T1000 (cell line): Measurements from ENCODE around the gene FASLG.
A peak's percentile ranks its signal among the peaks of the same experiment; 100 is the strongest.
"Not testable (repeated sequence)": the region's sequence is repeated elsewhere in the genome, so short reads cannot be mapped to it uniquely, and the experiment has no call there.

Source experiments
- DNase-seq: peaks from one replicate; lab custom pipeline; 2025; ENCODE audit warnings: mixed read lengths; lab: John Stamatoyannopoulos, UW

Gene FASLG, protein sequence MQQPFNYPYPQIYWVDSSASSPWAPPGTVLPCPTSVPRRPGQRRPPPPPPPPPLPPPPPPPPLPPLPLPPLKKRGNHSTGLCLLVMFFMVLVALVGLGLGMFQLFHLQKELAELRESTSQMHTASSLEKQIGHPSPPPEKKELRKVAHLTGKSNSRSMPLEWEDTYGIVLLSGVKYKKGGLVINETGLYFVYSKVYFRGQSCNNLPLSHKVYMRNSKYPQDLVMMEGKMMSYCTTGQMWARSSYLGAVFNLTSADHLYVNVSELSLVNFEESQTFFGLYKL

DNA sequence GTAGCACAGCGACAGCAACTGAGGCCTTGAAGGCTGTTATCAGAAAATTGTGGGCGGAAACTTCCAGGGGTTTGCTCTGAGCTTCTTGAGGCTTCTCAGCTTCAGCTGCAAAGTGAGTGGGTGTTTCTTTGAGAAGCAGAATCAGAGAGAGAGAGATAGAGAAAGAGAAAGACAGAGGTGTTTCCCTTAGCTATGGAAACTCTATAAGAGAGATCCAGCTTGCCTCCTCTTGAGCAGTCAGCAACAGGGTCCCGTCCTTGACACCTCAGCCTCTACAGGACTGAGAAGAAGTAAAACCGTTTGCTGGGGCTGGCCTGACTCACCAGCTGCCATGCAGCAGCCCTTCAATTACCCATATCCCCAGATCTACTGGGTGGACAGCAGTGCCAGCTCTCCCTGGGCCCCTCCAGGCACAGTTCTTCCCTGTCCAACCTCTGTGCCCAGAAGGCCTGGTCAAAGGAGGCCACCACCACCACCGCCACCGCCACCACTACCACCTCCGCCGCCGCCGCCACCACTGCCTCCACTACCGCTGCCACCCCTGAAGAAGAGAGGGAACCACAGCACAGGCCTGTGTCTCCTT is at the start of gene FASLG:
Gene FASLG, plus strand, starts transcription at position 233 of the 583 bp plus-strand sequence. Its CDS starts 99 bp downstream, at position 332.
- no peak for DNase-seq

DNA sequence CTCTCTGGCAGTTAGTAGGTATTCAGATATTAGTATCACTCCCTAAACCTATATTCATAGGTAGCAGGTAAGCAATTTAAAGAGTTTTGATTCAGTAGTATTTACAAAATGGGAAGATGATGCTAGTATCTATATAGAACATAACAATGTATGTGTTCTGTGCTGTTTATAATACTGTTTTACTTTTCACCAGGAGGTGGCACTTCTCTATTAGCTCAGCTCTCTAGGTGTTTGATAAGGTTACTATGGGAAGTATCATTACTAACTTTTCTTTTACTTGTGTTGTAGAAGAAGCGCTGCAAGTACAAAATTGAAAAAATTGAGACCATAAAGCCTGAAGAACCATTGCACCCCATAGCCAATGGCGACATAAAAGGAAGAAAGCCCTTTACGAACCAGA is 49.4 kb upstream of the FASLG start:
- DNase-seq, result no peak

DNA sequence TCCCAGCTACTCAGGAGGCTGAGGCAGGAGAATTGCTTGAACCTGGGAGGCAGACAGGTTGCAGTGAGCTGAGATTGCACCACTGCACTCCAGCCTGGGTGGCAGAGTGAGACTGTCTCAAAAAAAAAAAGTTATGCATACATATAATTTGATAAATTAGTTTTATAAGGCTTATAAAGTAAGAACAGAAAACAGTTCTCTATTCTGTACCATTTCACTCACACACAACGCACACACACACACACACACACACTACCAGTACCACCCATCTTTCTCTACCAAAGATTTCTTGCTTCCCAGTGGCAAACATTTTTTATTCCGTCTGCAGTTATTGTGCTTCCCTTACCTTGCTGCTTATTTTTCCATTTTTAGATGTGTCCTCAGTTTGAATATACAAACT is 46.4 kb upstream of the FASLG start:
- DNase-seq, result no peak

DNA sequence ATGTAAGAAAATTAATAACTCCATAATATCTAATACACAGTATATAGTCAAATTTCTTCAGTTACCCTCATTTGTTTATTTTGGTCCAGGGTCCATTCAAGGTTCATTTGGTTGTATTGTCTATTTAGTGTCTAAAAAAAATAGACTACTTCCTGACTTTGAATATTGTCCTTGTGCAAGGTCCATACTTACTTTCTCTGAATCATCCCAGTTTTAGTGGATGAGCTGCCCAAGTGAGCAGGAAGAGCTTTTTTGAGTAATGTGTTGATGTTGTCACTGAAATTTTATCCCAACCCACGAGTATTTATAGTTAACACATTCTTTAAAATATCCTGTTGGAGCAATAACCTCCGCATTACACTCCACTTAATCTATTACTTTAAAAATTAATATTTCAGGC is 45.6 kb upstream of the FASLG start:
- no peak for DNase-seq

DNA sequence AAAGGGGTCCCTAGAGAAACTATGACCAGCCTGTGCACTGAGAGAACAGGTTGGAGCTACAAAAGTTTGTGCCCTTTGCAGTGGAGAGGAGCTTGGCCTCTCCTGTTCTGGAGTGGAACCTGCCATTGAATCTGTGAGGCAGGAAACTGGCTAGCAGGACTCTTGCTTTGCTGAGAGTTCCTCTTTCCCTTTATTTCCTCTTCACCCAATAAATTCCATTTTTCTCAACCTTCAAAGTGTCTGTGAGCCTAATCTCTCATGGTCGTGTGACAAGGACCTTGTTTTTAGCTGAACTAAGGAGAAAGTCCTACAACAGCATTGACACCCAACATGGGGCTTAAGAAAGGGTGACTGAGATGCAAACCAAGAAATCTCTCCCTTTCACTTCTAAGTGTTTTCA is 42.7 kb upstream of the FASLG start:
- DNase-seq, result no peak

DNA sequence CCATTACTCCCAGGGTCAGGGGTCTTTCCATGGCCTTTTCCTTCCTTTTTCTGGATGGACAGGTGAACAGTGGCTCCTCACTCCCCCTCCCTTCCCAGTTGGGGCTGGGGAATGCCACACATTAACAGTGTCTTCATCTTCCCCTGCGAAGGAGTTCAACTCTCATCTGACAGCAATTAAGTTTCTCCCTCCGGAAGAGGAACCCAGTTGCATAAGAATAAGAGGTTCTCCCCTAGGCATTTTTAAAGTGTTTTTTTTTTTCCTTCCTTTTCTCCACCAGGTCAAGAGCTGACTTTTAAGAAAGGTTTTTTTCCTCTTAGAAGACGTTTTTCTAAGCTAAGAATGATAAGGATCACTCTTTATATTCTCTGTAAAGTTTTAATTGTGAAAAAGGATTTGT is 42.3 kb upstream of the FASLG start:
- no peak for DNase-seq

DNA sequence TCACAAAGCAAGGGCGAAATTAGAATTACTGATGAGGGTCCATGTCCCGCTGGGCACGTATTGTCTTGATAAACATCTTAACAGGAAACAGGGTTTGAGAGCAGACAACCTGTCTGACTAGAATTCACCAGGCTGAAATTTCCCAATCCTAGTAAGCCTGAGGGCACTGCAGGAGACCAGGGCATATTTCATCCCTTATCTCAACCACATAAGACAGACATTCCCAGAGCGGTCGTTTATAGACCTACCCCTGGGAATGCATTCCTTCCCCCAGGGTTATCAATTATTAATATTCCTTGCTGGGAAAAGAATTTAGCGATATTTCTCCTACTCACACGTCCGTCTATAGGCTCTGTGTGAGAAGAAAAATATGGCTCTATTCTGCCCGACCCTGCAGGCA is 38.3 kb upstream of the FASLG start:
- not testable (repeated sequence) for DNase-seq

DNA sequence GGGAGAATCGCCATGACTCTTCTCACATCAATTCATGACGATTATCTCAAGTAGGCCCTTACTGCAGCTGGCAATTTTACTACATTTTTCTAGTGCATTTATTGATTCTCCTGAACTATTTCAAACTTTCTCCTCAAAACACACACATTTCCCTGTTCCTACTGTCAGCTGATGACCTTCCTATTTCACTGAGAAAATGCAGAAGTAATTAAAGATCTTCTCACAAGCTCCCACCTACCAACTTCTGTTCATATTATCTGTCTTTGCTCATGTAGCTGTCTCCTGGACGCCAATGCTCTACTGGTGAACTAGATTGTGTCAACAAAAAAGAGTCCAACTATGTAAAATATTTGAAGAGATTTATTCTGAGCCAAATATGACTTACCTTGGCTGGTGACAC is 36.4 kb upstream of the FASLG start:
- no peak for DNase-seq

DNA sequence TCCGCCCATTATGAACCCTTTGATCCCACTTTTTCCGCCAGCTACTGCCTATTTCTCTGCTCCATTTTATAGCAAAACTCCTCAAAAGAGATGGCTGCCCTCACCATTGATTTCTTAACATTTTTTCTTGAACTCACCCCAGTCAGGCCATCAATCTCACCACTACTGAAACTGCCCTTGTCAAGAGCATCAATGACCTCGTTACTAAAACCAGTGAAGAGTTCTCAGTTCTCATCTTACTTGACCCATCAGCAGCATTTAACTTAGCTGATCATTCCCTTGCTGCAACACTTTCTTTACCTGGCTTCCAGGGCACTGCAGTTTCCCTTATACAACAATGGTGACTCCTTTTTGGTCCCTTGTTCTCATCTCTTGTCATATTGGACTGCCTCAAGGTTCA is 35.2 kb upstream of the FASLG start:
- DNase-seq, result no peak

DNA sequence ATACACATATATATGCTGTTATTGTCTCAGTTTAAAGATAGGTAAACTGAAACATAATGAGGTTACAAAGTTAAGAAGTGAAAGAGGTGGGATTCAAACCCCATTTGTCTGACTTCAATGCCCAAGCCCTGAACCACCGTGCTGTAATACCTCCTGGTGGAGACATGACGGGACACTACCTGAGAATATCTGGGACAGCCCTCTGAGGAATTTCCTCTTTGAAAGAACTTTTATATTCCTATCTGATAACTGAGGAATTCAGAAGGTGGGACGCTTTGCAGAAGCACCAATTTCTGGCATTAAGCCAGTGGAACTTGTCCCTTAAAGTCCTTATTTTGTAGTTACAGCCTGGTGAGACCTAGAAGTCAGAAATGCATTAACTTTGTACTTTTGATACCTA is 32.1 kb upstream of the FASLG start:
- no peak for DNase-seq

DNA sequence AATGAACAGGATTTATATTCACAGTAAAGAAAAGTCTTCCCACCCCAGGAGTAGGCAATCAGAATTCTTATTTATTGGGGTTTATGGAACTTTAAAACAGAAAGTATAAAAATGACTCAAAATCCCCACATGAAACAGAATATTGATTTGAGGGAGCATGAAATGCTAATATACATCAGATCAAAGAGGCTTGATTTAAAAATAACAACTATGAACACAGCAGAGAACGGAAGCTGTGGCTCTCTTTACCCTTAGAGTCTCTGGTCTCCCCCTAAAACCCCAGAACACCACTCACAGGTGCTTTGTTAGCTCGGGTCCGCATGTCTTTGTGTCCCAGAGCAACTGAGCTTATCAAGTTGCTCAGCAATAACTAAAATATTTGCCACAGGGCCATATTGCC is 31.2 kb upstream of the FASLG start:
- DNase-seq, result no peak

DNA sequence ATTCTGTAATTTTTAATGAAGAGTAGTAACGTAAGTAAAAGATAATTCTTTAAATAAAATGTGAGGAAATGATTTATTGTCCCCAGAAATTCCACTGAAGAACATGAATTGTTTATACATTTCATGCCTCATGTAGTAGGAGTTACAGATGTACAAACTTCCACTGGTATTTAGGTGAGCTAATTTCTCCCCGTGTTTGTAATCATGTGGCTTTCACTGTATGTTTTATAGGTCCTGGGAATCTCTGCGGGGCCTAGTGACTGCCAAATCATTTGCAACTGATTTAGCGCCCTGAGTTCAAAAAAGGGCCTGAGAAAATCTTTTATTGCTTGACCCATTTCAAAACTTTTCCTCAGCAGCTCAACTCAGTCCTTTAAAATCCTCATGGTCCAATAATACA is 30.5 kb upstream of the FASLG start:
- DNase-seq, result no peak

DNA sequence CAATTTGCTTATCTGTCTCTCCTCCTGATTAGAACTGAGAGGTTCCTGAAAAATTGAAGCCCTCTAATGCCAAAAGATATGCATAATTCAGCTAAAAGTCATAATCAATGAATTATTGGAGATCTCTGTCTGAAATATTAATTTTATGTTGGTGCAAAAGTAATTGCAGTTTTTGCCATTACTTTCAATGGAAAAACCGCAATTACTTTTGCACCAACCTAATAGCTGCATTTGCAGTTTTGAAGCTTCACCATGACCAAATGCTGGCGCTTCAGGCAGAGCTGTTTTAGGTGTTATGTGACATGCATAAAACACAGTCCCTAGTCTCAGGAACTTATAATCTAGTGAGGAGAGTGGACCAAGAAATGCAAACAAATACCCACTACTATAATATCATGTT is 29.7 kb upstream of the FASLG start:
- DNase-seq, result no peak

DNA sequence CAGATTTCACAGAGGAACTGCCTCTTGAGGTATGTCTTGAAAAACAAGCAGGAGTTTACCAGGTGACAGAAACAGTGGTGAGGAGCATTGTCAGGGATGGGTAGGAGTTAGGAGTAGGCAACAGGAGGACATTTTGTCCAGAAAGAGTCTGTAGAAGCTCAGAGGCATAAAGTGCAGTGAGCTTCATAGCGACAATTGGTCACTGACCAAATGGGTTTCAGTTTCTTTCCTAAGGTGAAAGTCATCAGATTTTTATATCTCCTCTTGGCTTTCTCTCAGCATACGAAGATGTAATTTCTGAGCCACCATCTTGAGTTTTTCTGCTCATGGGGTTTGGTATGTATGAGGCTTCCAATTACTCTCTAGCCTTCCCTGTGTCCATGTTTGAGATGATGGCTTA is 29.3 kb upstream of the FASLG start:
- no peak for DNase-seq

DNA sequence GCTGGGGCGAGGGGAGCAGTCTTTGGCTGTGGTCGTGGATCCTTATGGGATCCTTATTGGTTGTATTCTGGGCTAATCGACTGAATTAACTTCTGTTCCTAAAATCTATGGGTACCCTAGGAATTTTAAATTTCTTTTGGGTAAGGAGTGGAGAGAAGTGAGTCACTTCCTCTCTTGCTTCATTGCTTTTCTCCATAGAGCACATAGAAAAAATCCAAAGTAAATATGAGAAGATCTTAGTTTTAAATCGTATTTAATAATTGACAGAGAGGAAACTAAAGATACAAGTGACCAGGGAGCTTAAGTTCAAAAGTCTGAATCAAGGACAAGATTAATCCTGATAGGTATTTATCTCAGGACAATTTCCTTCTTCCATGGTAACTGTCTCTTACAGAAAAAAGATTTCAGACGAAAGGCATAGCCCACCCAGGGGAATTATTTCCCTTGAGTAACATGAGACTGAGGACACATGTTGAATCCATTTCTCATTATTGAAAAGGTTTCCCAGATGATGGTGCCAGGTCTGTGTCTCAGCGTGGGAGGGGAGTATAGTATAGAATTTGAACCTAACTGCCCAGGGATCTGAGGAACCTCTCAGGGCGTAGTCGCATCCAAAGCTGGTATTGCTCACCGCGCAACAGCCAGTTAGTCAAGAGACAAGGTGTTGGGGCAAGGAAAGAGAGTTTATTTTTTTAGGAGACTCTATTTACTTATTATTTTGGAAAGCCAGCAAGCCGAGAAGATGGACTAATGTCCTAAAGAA is 28.7 kb upstream of the FASLG start:
- no peak for DNase-seq

DNA sequence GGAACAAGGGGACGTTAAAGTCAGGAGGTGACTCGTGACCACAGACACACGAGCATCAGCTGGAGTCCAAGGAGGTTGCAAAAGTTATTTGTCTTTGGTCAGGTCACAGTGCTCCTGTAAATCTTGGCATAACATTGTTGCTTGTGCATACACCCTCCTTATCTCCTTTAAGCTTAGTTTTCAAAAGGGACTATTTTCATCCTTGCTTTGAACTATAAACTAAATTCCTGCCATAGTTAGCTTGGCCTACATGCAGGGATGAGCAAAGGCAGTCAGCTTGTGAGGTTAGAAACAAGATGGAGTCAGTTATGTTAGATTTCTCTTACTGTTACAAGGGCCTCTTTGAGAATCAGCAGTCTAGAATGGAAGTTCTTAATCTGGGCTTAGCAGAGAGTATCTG is 28.0 kb upstream of the FASLG start:
- DNase-seq, result no peak

DNA sequence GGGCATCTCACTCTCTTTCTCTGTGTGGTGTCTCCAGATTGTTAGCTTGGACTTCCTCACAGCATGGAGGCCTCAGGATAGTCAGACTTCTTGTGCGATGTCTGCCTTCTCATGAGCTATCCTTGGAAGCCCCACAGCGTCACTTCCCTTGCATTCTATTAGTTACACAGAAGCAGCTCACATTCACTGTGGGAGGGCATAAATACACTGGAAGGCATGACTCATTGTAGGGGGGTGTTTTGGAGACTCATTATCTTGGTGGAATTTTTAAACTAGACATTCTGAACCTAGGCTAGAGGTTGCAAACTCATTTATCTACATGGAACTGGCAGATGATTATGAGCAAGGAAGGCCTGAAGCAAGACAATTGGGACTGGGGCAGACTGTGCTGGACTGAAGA is 21.4 kb upstream of the FASLG start:
- DNase-seq, result peak; percentile 50

DNA sequence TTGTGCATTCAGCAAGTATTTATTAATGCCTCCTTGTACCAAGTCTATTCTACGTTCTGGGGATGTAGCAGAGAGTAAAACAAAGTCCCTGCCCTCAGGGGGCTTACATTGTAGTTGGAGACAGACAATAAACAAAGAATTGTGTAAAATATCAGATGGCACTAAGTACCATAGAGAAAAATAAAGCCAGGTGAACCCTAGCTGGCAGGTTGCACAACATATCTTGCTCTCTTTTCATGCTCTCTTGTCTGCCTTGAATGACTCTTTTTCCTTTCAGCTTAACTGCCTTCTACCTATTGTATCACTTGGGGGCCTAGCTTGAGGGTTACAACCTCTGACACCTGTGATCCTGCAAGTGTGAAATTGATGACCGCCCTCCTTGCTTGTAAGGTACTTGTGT is 20.7 kb upstream of the FASLG start:
- no peak for DNase-seq

DNA sequence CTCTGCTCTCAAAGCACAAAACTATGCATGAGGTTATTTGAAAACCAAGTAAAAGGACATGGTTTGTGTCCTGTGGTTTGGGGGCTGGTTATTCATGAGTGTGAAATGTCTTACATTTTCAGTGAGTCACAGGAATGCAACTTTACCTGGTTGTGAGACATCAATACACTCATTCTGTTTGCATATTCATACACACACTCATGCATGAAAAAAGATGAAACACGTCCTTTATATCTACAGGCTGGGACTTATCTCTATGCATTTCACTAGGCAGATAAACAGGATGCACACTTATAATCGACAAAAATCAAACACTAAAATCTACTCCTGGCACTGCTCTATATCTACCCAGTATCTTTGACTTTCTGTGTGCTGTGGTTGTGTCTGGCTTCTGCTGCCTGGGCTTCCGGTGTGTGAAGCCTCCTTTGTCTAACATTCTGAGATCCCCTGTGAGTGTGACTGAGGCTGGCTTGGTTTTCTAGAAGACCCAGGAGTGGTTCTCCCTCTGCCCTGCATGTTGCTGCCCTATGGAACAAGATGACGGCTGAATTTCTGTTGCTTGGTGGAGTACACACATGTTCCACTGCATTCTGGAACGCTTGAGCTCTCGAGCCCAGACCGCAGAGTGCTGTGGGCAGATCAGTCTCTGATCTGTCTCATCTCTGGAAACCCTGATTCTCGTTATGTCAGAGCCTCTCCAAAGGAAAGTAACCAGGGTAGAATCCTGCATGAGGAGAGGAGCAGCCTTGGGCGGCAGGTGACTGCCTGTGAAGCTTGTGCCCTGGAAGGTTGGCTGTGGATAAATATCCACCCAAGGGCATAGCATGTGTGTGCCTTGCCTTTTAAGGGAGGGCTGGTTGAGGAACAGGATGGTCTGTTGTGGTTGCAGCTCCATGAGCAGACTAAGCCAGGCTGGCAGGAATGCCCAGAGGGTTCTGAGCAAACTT is 19.7 kb upstream of the FASLG start:
- peak; percentile 41 for DNase-seq

DNA sequence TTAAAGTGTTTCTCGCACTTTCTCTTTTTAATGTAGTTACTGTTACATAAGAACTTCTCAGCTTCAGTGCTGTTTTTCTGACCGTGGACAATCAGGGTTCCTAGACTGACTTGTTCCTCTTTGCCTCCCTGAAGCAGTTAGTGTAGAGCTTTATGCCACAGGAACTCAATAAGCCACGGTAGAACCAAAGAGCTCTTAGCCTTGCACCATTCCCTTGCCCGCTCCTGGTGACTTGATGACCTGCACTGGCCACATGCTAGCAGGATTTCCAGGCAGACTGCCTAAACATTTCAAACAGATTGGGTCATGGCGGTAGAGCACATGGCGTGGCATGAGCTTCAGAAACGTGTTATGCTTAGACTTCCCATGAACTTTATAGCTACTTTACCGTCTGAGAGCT is 18.8 kb upstream of the FASLG start:
- no peak for DNase-seq

DNA sequence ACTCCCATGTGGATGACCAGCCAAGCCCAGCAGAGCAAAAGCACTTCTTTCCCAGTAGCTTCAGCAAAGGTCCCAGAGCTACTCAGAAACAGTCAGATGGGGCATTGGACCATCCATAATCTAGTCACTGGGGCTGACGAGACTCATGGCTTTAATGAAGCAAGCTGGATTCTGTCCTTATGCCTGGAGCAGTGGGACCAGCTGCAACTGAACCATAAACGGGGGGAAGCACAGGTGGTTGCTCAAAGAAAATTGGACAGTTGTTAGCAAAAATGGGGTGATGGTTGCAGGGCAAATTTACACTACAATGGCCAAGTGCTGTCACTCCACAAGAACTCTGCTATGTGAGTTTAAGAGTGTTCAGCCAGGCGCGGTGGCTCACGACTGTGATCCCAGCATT is 17.4 kb upstream of the FASLG start:
- no peak for DNase-seq

DNA sequence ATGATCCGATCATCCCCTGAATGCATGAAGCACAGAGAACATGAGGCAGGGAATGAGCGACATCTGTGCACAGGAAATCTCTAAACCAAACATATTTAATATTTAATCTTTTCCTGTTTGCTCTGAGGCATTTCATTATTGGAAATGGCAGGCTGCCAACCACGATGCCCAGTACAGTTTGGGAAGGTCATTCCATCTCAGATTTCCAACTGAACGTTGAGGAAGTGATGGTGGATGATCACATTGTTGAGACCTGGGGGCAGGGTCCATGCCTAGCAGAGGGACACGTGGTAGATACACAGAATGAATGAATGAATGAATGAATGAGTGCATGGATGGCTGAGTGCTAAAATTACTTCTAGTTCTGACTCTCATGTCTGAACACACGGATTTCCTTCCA is 15.9 kb upstream of the FASLG start:
- no peak for DNase-seq
